HL-60 (cell line): ENCODE data around the gene STK25.

ENCODE experiments used
- DNase-seq, 2 experiments: peaks; one replicate each; pipeline ENCODE4 v3.0.0-alpha.2; 2010 to 2020; ENCODE audit warnings: low read depth in 1 of 2, low spot score in 1 of 2
- H3K27ac ChIP-seq: fragments of 250-450 bp; sonication (Bioruptor Pico); replicated peaks from 2 replicates; pipeline ENCODE4 v1.5.1; 2020; ENCODE audit warnings: mild to moderate bottlenecking, moderate library complexity
- H3K27me3 ChIP-seq: fragments of 250-450 bp; sonication (Bioruptor Pico); 2 replicates; pipeline ENCODE4 v1.5.1; 2021; ENCODE audit warnings: mild to moderate bottlenecking, moderate library complexity; ENCODE audit not compliant: insufficient read depth, poor library complexity, severe bottlenecking
- H3K4me3 ChIP-seq: replicated peaks from 2 replicates; pipeline ENCODE4 v1.5.1; 2011; ENCODE audit warnings: mild to moderate bottlenecking, control low read depth, low read length; ENCODE audit not compliant: insufficient read depth
- CTCF ChIP-seq: IDR thresholded peaks from one replicate; pipeline ENCODE4 v1.5.1; 2011; ENCODE audit warnings: low read length, control low read depth, inconsistent platforms; ENCODE audit not compliant: insufficient read depth
- GABPA ChIP-seq: IDR thresholded peaks from 2 replicates; pipeline ENCODE4 v1.6.1; 2012; ENCODE audit warnings: low read depth
- POLR2AphosphoS5 ChIP-seq: IDR thresholded peaks from 2 replicates; pipeline ENCODE4 v1.6.1; 2012; ENCODE audit warnings: low read depth
- REST ChIP-seq: IDR thresholded peaks from 2 replicates; pipeline ENCODE4 v1.6.1; 2012; ENCODE audit warnings: low read depth; ENCODE audit not compliant: insufficient replicate concordance
- SPI1 ChIP-seq: IDR thresholded peaks from 2 replicates; pipeline ENCODE4 v1.6.1; 2012; ENCODE audit warnings: low read depth, mild to moderate bottlenecking, borderline replicate concordance

The STK25 gene

GRCh38 chr2:241517297-241517696 is 8.9 kb upstream of the STK25 start:
- no peak overlapping the region for H3K4me3 ChIP-seq
- no peaks in the 10 kb centered on the region for H3K27me3 ChIP-seq
- no peak overlapping the region for H3K27ac ChIP-seq
- DNase-seq: no peak
- TF ChIP-seq SPI1 (no peak), CTCF (no peak), POLR2AphosphoS5 (no peak), GABPA (no peak), REST (no peak)

- no peak overlapping the region for H3K27ac ChIP-seq
- no peaks in the 10 kb centered on the region for H3K27me3 ChIP-seq
- H3K4me3 ChIP-seq: no peak overlapping the region
- no peak for TF ChIP-seq SPI1
- no peak for TF ChIP-seq POLR2AphosphoS5
- no peak for TF ChIP-seq GABPA
- no peak for TF ChIP-seq REST
- TF ChIP-seq CTCF: no peak
- DNase-seq: no peak
These were observed 8.2 kb upstream of the STK25 start for GRCh38 chr2:241516520-241516965.

GRCh38 chr2:241514986-241515737 is 6.8 kb upstream of the STK25 start:
- DNase-seq: no peak
- Histone ChIP-seq H3K27ac (no peak overlapping the region), H3K4me3 (no peak overlapping the region)

More at GRCh38 chr2:241514986-241515737, 6.8 kb upstream of the STK25 start:
- H3K27me3 ChIP-seq: no peaks in the 10 kb centered on the region
- TF ChIP-seq REST: no peak
- no peak for TF ChIP-seq GABPA
- TF ChIP-seq CTCF: no peak
- TF ChIP-seq SPI1: no peak
- TF ChIP-seq POLR2AphosphoS5: no peak
